ENCODE data around the gene SPATA2L.
A peak's percentile ranks its signal among the peaks of the same experiment; 100 is the strongest.

SPATA2L gene

GRCh38 chr16:89720813-89721545, 19.5 kb upstream of the SPATA2L start, which contains the start of the genes VPS9D1 and ZNF276:
TSS of gene VPS9D1 (minus strand) at chr16:89720898. CDS start at chr16:89720861, 37 bp downstream.
TSS of gene ZNF276 (plus strand) at chr16:89721537. CDS start at chr16:89721641, 104 bp downstream.
- no peak for TF ChIP-seq CTCF (IDR thresholded peaks at IDR 0.05; ENCODE audit: borderline replicate concordance, insufficient read depth, low read depth, low read length)
- H3K4me3 ChIP-seq (ENCODE audit: low read depth, low read length): peak within 1 kb of the TSS; percentile 79

GRCh38 chr16:89720551-89720812, 19.0 kb upstream of the SPATA2L start:
- peak overlapping the region; percentile 79 for H3K4me3 ChIP-seq (ENCODE audit: low read depth, low read length)
- no peak for TF ChIP-seq CTCF (IDR thresholded peaks at IDR 0.05; ENCODE audit: borderline replicate concordance, insufficient read depth, low read depth, low read length)

- no peak for TF ChIP-seq CTCF (IDR thresholded peaks at IDR 0.05; ENCODE audit: borderline replicate concordance, insufficient read depth, low read depth, low read length)
- no peak overlapping the region for H3K4me3 ChIP-seq (ENCODE audit: low read depth, low read length)
These were observed 16.4 kb upstream of the SPATA2L start for GRCh38 chr16:89717688-89718505.

GRCh38 chr16:89716916-89717687, 15.6 kb upstream of the SPATA2L start:
- TF ChIP-seq CTCF (IDR thresholded peaks at IDR 0.05; ENCODE audit: borderline replicate concordance, insufficient read depth, low read depth, low read length): no peak
- no peak overlapping the region for H3K4me3 ChIP-seq (ENCODE audit: low read depth, low read length)

GRCh38 chr16:89716493-89716892, 15.0 kb upstream of the SPATA2L start:
- no peak for TF ChIP-seq CTCF (IDR thresholded peaks at IDR 0.05; ENCODE audit: borderline replicate concordance, insufficient read depth, low read depth, low read length)
- no peak overlapping the region for H3K4me3 ChIP-seq (ENCODE audit: low read depth, low read length)

- no peak for TF ChIP-seq CTCF (IDR thresholded peaks at IDR 0.05; ENCODE audit: borderline replicate concordance, insufficient read depth, low read depth, low read length)
- H3K4me3 ChIP-seq (ENCODE audit: low read depth, low read length): peak overlapping the region; percentile 80
These were observed 10.8 kb upstream of the SPATA2L start for GRCh38 chr16:89712274-89712781.
